ENCODE data around the gene MCC. TPM values are rescaled to one million over a fixed set of nuclear protein-coding genes. Genes with fewer than 3 reads are reported as not detected.

Gene MCC
- total RNA-seq, 1 donor from 2014 or later, result 26.9 TPM

DNA sequence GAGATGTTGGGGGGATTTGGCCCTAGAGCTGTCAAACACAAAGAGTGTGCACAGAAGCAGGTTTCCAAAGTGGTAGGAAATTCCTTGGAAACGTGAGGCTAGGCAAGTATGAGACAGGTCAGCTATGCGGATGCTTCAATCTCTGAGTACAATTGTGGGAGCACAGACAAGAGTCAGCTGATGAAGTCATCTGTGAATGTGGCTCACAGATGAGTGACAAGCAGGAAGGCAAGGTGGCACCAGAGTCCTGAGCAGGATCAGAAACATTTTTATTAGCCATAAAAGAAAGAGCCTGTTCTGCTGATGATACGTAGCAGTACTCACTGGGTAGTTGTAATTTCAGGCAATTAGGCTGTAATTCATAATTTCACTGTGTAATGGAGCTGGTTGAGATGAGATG is 394.7 kb downstream of the MCC start:
- Mint-ChIP-seq H3K27me3 (ENCODE audit: low read depth, unreplicated experiment) (no peaks in the 10 kb centered on the region), H3K4me3 (ENCODE audit: unreplicated experiment) (no peak overlapping the region), H3K4me1 (ENCODE audit: low read depth, unreplicated experiment) (peaks cover 13% of the 10 kb centered on the region), H3K27ac (ENCODE audit: unreplicated experiment) (no peak overlapping the region), H3K9me3 (ENCODE audit: unreplicated experiment) (no peaks in the 10 kb centered on the region), H3K36me3 (ENCODE audit: low read depth, unreplicated experiment) (peaks cover 11% of the 10 kb centered on the region)
- no peaks in the 10 kb centered on the region for H3K9me3 ChIP-seq (ENCODE audit: insufficient read depth, low read depth, low read length)
- H2AFZ ChIP-seq (ENCODE audit: low read depth, low read length), result no peak overlapping the region
- FAIRE-seq (no peak), DNase-seq (ENCODE audit: low read depth) (no peak)
- no peaks in the 10 kb centered on the region for H3K27me3 ChIP-seq (ENCODE audit: insufficient read depth, low read length)
- no peak overlapping the region for H3K4me2 ChIP-seq (ENCODE audit: low read length)
- TF ChIP-seq, protein P1, sequence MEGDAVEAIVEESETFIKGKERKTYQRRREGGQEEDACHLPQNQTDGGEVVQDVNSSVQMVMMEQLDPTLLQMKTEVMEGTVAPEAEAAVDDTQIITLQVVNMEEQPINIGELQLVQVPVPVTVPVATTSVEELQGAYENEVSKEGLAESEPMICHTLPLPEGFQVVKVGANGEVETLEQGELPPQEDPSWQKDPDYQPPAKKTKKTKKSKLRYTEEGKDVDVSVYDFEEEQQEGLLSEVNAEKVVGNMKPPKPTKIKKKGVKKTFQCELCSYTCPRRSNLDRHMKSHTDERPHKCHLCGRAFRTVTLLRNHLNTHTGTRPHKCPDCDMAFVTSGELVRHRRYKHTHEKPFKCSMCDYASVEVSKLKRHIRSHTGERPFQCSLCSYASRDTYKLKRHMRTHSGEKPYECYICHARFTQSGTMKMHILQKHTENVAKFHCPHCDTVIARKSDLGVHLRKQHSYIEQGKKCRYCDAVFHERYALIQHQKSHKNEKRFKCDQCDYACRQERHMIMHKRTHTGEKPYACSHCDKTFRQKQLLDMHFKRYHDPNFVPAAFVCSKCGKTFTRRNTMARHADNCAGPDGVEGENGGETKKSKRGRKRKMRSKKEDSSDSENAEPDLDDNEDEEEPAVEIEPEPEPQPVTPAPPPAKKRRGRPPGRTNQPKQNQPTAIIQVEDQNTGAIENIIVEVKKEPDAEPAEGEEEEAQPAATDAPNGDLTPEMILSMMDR (IDR thresholded peaks at IDR 0.05; ENCODE audit: insufficient read depth, low read depth, low read length), result no peak
- TF ChIP-seq EZH2 (IDR thresholded peaks at IDR 0.05; ENCODE audit: insufficient read depth, low read length), result no peak
- H3K27ac ChIP-seq (ENCODE audit: low read depth, low read length), result no peak overlapping the region
- no peak overlapping the region for H3K9ac ChIP-seq (ENCODE audit: low read length)
- H3K4me3 ChIP-seq (ENCODE audit: insufficient read depth, low read depth, low read length), result no peak overlapping the region
- H4K20me1 ChIP-seq (ENCODE audit: insufficient read depth, low read length), result peaks cover 10% of the 10 kb centered on the region
- H3K36me3 ChIP-seq (ENCODE audit: insufficient read depth, low read length), result no peaks in the 10 kb centered on the region
- H3K79me2 ChIP-seq (ENCODE audit: insufficient read depth, low read length), result no peaks in the 10 kb centered on the region
- peaks cover 10% of the 10 kb centered on the region for H3K4me1 ChIP-seq (ENCODE audit: insufficient read depth, low read length)

DNA sequence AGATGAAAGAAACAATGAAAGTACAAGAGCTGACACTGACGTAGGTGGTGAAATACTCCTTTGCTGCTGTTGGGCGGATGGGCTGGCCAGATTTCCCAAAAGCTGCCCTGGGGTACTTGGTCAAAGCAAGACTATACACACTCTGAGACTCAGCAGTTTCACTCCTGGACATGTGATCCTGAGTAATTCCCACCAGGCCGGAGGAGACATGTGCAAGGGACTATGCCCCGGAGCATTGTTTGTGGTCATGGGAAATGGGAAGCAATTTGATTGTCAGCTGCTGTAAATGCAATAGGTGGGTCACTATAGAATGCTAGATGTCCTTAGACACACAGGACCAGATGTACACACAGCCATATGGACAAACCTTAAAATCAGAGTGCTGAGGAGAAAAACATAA is 395.6 kb downstream of the MCC start:
- H3K79me2 ChIP-seq (ENCODE audit: insufficient read depth, low read length), result no peaks in the 10 kb centered on the region
- H3K36me3 ChIP-seq (ENCODE audit: insufficient read depth, low read length), result no peaks in the 10 kb centered on the region
- no peak overlapping the region for H3K9ac ChIP-seq (ENCODE audit: low read length)
- TF ChIP-seq EZH2 (IDR thresholded peaks at IDR 0.05; ENCODE audit: insufficient read depth, low read length), result no peak
- TF ChIP-seq, protein P1 (IDR thresholded peaks at IDR 0.05; ENCODE audit: insufficient read depth, low read depth, low read length), result no peak
- H3K9me3 Mint-ChIP-seq (ENCODE audit: unreplicated experiment), result no peaks in the 10 kb centered on the region
- H4K20me1 ChIP-seq (ENCODE audit: insufficient read depth, low read length), result peaks cover 10% of the 10 kb centered on the region
- no peak overlapping the region for H3K27ac Mint-ChIP-seq (ENCODE audit: unreplicated experiment)
- no peak for FAIRE-seq
- H3K4me1 ChIP-seq (ENCODE audit: insufficient read depth, low read length), result peaks cover 10% of the 10 kb centered on the region
- no peak overlapping the region for H3K4me2 ChIP-seq (ENCODE audit: low read length)
- H3K27me3 Mint-ChIP-seq (ENCODE audit: low read depth, unreplicated experiment), result no peaks in the 10 kb centered on the region
- DNase-seq (ENCODE audit: low read depth), result no peak
- no peak overlapping the region for H3K27ac ChIP-seq (ENCODE audit: low read depth, low read length)
- H3K4me1 Mint-ChIP-seq (ENCODE audit: low read depth, unreplicated experiment), result peaks cover 13% of the 10 kb centered on the region
- H3K27me3 ChIP-seq (ENCODE audit: insufficient read depth, low read length), result no peaks in the 10 kb centered on the region
- no peak overlapping the region for H2AFZ ChIP-seq (ENCODE audit: low read depth, low read length)
- H3K4me3 ChIP-seq (ENCODE audit: insufficient read depth, low read depth, low read length), result no peak overlapping the region
- no peaks in the 10 kb centered on the region for H3K9me3 ChIP-seq (ENCODE audit: insufficient read depth, low read depth, low read length)
- peaks cover 7% of the 10 kb centered on the region for H3K36me3 Mint-ChIP-seq (ENCODE audit: low read depth, unreplicated experiment)
- H3K4me3 Mint-ChIP-seq (ENCODE audit: unreplicated experiment), result no peak overlapping the region

DNA sequence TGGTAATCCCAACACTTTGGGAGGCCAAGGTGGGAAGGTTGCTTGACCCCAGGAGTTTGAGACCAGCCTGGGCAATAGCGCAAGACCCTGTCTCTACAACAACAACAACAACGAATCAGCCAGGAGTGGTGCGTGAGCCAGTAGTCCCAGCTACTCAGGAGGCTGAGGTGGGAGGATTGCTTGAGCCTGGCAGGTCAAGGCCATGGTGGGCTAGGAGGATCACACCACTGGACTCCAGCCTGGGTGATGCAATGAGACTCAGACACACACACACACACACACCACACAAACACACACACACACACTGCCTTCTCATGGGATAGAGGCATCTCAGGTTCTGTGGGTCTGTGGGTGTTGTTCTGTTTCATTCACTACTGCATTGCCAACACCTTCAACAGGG is 396.6 kb downstream of the MCC start:
- Histone ChIP-seq H4K20me1 (ENCODE audit: insufficient read depth, low read length) (peaks cover 13% of the 10 kb centered on the region), H3K4me3 (ENCODE audit: insufficient read depth, low read depth, low read length) (no peak overlapping the region), H3K9ac (ENCODE audit: low read length) (no peak overlapping the region), H2AFZ (ENCODE audit: low read depth, low read length) (no peak overlapping the region), H3K4me1 (ENCODE audit: insufficient read depth, low read length) (peaks cover 10% of the 10 kb centered on the region), H3K27me3 (ENCODE audit: insufficient read depth, low read length) (no peaks in the 10 kb centered on the region), H3K9me3 (ENCODE audit: insufficient read depth, low read depth, low read length) (no peaks in the 10 kb centered on the region), H3K79me2 (ENCODE audit: insufficient read depth, low read length) (no peaks in the 10 kb centered on the region), H3K27ac (ENCODE audit: low read depth, low read length) (no peak overlapping the region), H3K4me2 (ENCODE audit: low read length) (no peak overlapping the region), H3K36me3 (ENCODE audit: insufficient read depth, low read length) (no peaks in the 10 kb centered on the region)
- peaks cover 7% of the 10 kb centered on the region for H3K36me3 Mint-ChIP-seq (ENCODE audit: low read depth, unreplicated experiment)
- no peak for DNase-seq (ENCODE audit: low read depth)
- no peaks in the 10 kb centered on the region for H3K9me3 Mint-ChIP-seq (ENCODE audit: unreplicated experiment)
- no peak overlapping the region for H3K4me3 Mint-ChIP-seq (ENCODE audit: unreplicated experiment)
- H3K4me1 Mint-ChIP-seq (ENCODE audit: low read depth, unreplicated experiment), result peaks cover 13% of the 10 kb centered on the region
- TF ChIP-seq EZH2 (IDR thresholded peaks at IDR 0.05; ENCODE audit: insufficient read depth, low read length), result no peak
- TF ChIP-seq, protein P1 (IDR thresholded peaks at IDR 0.05; ENCODE audit: insufficient read depth, low read depth, low read length), result no peak
- no peak for FAIRE-seq
- no peaks in the 10 kb centered on the region for H3K27me3 Mint-ChIP-seq (ENCODE audit: low read depth, unreplicated experiment)
- no peak overlapping the region for H3K27ac Mint-ChIP-seq (ENCODE audit: unreplicated experiment)
